HL-60/S4 treated with phorbol 12-myristate 13-acetate at 8.2 ng/mL for 4 days and 3 days (cell line): ENCODE measurements around the gene SAMD14.
"Not testable (repeated sequence)": the region's sequence is repeated elsewhere in the genome, so short reads cannot be mapped to it uniquely, and the experiment has no call there.

Experiments
- in situ Hi-C: fragments of 300-500 bp; cut with MboI; formaldehyde crosslinking; loops from 2 replicates; pipeline ENCODE4 v1.15.0; 2022; ENCODE audit warnings: low sequenced_read_pairs

Gene SAMD14

DNA sequence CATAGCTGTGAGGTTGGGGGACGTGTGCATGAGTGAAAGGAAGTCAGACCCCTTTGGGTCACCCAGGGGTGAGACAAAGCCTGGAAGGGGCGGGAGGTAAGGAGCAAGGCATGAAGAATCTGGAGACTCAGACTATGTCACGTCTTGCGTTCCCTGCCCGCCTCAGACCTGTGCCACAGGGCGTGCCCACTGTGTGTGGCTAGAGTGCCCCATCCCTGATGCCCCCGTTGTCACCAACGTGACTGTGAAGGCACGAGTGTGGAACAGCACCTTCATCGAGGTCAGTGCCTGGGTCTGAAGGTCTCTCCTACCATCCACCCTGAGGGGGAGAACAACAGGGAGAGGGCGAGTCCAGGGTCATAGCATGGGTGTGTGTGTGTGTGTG, 49.9 kb downstream of the SAMD14 start:
- in situ Hi-C loops, result loop anchor here (10.0 kb wide), 1 partner anchor 55 kb away; no protein-coding TSS in a partner anchor

DNA sequence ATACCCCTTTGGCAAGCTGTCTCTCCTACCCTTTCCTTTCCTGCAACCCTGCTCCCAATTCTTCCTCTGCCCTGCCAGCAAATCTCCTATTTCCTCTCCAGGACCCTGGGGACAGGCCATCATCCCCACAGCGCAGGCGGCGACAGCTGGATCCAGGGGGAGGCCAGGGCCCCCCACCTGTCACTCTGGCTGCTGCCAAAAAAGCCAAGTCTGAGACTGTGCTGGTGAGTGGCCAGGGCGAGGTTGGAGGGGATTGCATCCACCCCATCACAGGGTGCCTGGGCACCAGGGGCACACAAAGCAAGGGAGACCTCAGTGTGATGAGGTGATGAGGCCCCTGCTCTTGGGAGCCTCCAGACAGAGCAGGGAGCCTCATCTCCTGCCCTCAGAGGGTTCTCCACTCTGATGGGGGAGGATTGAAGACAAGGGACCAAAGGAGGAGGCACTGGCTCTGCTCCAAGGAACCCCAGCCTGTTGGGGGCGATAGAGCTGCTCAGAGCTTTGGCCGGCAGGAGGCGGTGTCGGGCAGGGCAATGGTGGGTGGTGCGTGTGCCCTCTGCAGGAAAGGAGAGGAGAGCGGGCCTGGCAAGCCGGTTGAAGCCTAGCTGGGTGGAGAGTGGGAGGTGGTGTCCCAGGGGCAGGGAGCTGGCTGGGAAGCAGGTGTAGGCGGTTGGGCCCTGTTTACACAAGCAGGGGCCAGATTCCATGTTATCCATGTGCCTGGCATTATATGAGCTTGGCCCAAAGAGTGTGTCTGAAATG, 50.4 kb downstream of the SAMD14 start:
- in situ Hi-C loops, result loop anchor here (10.0 kb wide), 1 partner anchor 55 kb away; no protein-coding TSS in a partner anchor

GRCh38 chr17:50078430-50078829, 51.5 kb downstream of the SAMD14 start:
- in situ Hi-C loops, result no loop called here

- in situ Hi-C loops, result no loop called here
Measured at GRCh38 chr17:50076591-50077235, 53.2 kb downstream of the SAMD14 start.

- in situ Hi-C loops, result no loop called here
Measured at GRCh38 chr17:50076221-50076590, 53.8 kb downstream of the SAMD14 start.

- in situ Hi-C loops, result no loop called here
Measured at GRCh38 chr17:50075446-50076032, 54.4 kb downstream of the SAMD14 start.

- in situ Hi-C loops, result no loop called here
Measured at GRCh38 chr17:50074227-50074626, 55.7 kb downstream of the SAMD14 start.

GRCh38 chr17:50072925-50073324, 57.0 kb downstream of the SAMD14 start:
- in situ Hi-C loops, result no loop called here

GRCh38 chr17:50072130-50072529, 57.8 kb downstream of the SAMD14 start:
- in situ Hi-C loops, result no loop called here

- in situ Hi-C loops, result no loop called here
Measured at GRCh38 chr17:50071692-50072091, 58.3 kb downstream of the SAMD14 start.

- in situ Hi-C loops, result no loop called here
Measured at GRCh38 chr17:50070908-50071680, 58.9 kb downstream of the SAMD14 start.

- in situ Hi-C loops, result no loop called here
Measured at GRCh38 chr17:50067996-50068395, 62.0 kb downstream of the SAMD14 start.

- in situ Hi-C loops, result no loop called here
Measured at GRCh38 chr17:50066995-50067394, 63.0 kb downstream of the SAMD14 start.

- in situ Hi-C loops, result no loop called here
Measured at GRCh38 chr17:50065056-50065455, 64.9 kb downstream of the SAMD14 start.

DNA sequence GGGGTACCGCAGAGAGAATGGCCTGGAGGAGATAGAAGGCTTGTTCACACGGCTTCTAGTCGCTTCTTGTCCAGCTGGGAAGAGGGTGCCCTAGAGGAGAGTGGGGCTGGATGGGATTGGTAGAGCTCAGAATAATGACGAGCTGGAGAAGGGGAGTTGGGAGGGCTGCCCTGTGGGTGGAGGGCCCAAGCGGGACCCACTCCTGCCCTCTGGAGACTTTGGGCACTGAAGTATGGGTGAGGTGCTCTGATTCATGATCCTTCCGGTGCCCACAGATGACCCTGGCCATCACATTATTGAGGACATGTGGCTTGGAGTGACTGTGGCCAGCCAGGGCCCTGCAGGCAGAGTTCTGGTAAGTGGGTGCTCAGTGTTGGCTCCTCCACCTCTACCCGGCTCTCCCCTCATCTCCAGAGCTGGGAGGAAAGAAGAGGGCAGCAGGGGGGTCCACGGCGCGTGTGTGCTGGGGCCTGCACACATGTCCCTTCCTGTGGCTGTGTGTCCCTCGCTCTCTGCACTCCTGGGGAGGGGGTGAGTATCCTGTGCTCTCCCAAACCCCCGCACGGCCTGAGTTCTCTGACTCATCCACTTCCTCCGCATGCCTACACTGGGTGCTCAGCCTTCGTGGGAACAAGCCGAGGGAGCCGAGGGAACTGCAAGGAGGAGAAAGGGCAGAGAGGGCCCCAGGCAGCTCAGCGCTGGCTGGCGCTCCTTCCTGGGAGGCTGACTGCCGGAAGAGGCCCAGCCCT, 65.5 kb downstream of the SAMD14 start:
- in situ Hi-C loops, result no loop called here

DNA sequence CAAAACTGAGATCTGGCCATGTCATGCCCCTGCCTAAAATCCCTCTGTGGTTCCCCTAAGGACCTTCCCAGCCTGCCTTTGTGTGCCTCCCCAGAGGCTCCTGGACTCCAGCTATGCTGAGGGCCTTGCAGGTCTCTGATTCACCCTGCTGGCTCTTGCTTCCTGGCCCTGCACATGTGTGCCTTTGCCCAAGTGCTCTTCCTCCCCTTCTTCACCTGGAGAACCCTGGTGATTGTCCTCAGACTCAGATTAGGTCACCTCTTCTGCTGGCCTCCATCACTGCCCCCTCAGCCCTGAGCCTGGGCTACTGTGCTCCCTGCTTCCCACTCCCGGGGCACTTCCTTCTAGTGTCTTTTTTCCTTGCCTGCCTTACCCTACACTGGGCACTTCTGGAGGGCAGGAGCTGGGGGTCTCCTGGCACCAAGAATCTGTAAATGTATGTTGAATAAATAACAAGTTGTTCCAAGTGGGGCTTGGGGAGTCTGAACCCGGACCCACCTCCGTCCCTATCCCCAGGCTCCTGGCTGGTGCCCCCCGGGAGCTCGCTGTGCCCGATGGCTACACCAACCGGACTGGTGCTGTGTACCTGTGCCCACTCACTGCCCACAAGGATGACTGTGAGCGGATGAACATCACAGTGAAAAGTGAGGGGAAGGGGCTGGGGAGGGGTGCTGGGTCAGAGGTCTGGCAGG, 66.3 kb downstream of the SAMD14 start:
- in situ Hi-C loops, result no loop called here

DNA sequence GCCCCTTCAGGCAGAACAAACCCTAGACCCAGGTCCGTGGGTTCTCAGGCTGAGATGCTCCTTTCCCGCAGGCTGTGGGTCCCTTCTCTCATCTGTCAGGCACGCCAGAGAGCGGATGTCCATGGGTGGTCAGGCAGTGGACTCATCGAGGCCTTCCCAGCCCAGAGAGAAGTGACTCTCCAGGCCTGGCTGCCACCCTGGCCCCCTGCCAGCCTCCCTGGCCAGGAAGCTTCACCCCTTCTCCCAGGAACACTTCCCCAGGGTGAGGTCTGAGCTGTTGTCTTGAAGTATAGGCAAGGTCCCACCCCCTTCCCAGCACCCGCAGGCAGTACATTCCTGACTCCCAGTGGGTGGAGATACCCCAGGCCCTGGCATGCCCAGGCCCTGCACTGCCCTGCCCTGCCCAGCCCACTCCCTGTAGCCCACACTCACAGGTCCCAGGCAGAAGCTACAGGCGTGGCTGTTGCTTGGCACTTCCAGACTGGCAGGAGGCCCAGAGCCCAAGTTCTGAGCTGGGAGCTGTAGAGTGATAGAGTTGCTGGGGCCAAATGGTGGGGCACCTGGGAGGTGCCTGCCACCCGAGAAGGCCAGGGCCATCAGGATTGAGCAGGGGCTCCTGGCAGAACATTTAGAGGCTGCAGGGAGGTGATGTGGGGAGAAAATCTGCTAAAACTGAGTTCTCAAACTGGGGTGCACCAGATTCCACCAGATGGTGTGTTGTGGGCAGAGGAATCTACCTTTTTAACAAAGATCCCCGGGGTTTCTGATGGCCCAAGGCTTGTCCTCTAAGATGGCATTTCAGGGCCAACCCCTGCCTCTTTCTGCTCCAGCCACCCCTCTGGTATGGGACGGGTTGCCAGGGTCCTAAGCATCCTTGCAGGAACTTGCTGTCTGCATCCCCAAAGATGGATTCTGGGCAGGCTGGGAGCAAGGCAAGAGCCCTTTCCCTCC, 67.4 kb downstream of the SAMD14 start:
- in situ Hi-C loops, result no loop called here

- in situ Hi-C loops, result not testable (repeated sequence)
Measured at GRCh38 chr17:50061713-50062045, 68.3 kb downstream of the SAMD14 start.
